Hepatocyte (in vitro differentiated cells): Measurements from ENCODE around the gene MGAT1.

Source experiments
- CTCF ChIP-seq: fragments of 200-600 bp; sonication (generic); IDR thresholded peaks from 2 replicates; pipeline ENCODE4 v1.5.1; 2016; ENCODE audit warnings: antibody characterized with exemption, mild to moderate bottlenecking; ENCODE audit not compliant: poor library complexity
- EZH2 ChIP-seq: fragments of 200-600 bp; sonication (generic); IDR thresholded peaks from 2 replicates; pipeline ENCODE4 v1.6.1; 2016; ENCODE audit warnings: antibody characterized with exemption, mild to moderate bottlenecking, borderline replicate concordance
- EZH2phosphoT487 ChIP-seq: fragments of 200-600 bp; sonication (generic); IDR thresholded peaks from one replicate; pipeline ENCODE4 v1.6.1; 2018; ENCODE audit warnings: antibody characterized with exemption, mild to moderate bottlenecking, low read depth, moderate library complexity; ENCODE audit not compliant: unreplicated experiment, severe bottlenecking

GRCh38 chr5:180802325-180803180 lies at the start of gene MGAT1:
- no peak for TF ChIP-seq CTCF
- no peak for TF ChIP-seq EZH2
- no peak for TF ChIP-seq EZH2phosphoT487
